AG04450 (cell line): ENCODE results near the gene HLA-DOB. TPM values are rescaled to one million over a fixed set of nuclear protein-coding genes. Genes with fewer than 3 reads are reported as not detected.
"Not testable (repeated sequence)": the region's sequence is repeated elsewhere in the genome, so short reads cannot be mapped to it uniquely, and the experiment has no call there.

Experiments used
- CTCF ChIA-PET: fragments of 300-600, 350-600 bp; formaldehyde crosslinking; extraction: SDS; loops from one replicate; lab custom pipeline; 2022; ENCODE audit warnings: antibody characterized with exemption, inconsistent platforms; lab: Charles Lee
- POLR2A ChIA-PET: fragments of 350-600 bp; formaldehyde crosslinking; extraction: SDS; loops from one replicate; lab custom pipeline; 2021; ENCODE audit warnings: antibody characterized with exemption, inconsistent platforms; lab: Yijun Ruan, JAX
- DNase-seq: peaks from one replicate; pipeline ENCODE4 v3.0.0-alpha.2; 2011; ENCODE audit warnings: low read depth, low spot score
- H3K27ac ChIP-seq: one replicate; pipeline ENCODE4 v1.5.1; 2012; ENCODE audit warnings: low read depth, low read length, control low read depth
- H3K27me3 ChIP-seq: one replicate; pipeline ENCODE4 v1.6.0; 2012; ENCODE audit warnings: low read length; ENCODE audit not compliant: control insufficient read depth, insufficient read depth
- H3K4me3 ChIP-seq: 2 replicates; pipeline ENCODE4 v1.5.1; 2011; ENCODE audit warnings: mild to moderate bottlenecking, low read depth, low read length, control low read depth
- H3K9me3 ChIP-seq: 2 replicates; pipeline ENCODE4 v1.5.1; 2012; ENCODE audit warnings: low read length; ENCODE audit not compliant: control insufficient read depth, insufficient read depth
- CTCF ChIP-seq: IDR thresholded peaks from 2 replicates; pipeline ENCODE4 v1.5.1; 2011; ENCODE audit warnings: low read depth, low read length, control low read depth, inconsistent platforms
- polyA plus RNA-seq: library from polyadenylated mRNA; depleted of rRNA; stranded (reverse); fragments of >200 nt; gene quantifications from 2 replicates; pipeline ENCODE4 v1.2.3, GENCODE V29; 2011

Gene HLA-DOB
- polyA plus RNA-seq, 1 experiment, result not detected

GRCh38 chr6:32807020-32807580 is 9.7 kb downstream of the HLA-DOB start:
- no peak for DNase-seq
- CTCF ChIA-PET, result interaction anchor here (0.7 to 1.3 kb wide), 2 partner anchors 10 to 61 kb away, joined by 3 to 4 read pairs; no protein-coding TSS in a partner anchor
- POLR2A ChIA-PET, result no interaction called here

GRCh38 chr6:32805404-32805803 is 11.4 kb downstream of the HLA-DOB start:
- CTCF ChIA-PET, result interaction anchor here (1.3 to 2.0 kb wide), 2 partner anchors 392 kb away, joined by 3 to 5 read pairs; no protein-coding TSS in a partner anchor
- DNase-seq, H3K9me3 ChIP-seq, POLR2A ChIA-PET, H3K27me3 ChIP-seq, H3K27ac ChIP-seq, H3K4me3 ChIP-seq: not testable (repeated sequence)

More at GRCh38 chr6:32807020-32807580, 9.7 kb downstream of the HLA-DOB start:
- H3K27me3 ChIP-seq, result peaks cover 2% of the 10 kb centered on the region
- no peak overlapping the region for H3K4me3 ChIP-seq
- TF ChIP-seq CTCF, result no peak
- H3K9me3 ChIP-seq, result no peaks in the 10 kb centered on the region
- H3K27ac ChIP-seq, result no peak overlapping the region

DNA sequence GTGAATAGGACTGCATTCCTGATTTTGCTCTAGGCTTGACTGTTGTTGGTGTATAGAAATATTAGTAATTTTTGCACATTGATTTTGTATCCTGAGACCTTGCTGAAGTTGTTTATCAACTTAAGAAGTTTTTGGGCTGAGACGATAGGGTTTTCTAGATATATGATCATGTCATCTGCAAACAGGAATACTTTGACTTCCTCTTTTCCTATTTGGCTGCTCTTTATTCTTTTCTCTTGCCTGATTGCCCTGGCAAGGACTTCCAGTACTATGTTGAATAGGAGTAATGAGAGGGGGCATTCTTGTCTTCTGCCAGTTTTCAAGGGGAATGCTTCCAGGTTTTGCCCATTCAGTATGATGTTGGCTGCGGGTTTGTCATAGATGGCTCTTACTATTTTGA is 13.4 kb downstream of the HLA-DOB start:
- Histone ChIP-seq H3K27me3 (peaks cover 3% of the 10 kb centered on the region), H3K27ac (no peak overlapping the region), H3K9me3 (peaks cover 4% of the 10 kb centered on the region; the same call in 1 of the 2 replicates), H3K4me3 (no peak overlapping the region)
- DNase-seq, result no peak
- ChIA-PET POLR2A (no interaction called here), CTCF (interaction anchor here (0.8 to 2.0 kb wide), 3 partner anchors 8 to 390 kb away, joined by 3 to 5 read pairs (median 4); no protein-coding TSS in a partner anchor)
- TF ChIP-seq CTCF, result no peak

DNA sequence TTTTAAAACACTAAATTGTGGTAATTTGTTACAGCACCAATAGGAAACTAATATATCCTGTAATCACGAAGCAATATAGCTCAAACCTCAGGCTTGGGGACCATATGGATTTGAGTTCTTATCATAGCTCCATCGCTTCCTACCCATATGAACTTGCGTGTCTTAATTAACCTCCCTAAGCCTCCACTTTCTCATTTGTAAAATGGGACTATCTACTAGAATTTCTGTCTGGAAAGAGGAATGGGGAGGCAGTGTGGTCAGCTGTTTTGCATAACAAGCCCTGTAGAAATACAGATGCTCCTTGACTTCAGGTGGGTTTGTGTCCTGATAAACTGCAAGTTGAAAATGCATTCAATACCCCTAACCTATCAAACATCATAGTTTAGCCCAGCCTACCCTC is 17.1 kb downstream of the HLA-DOB start:
- ChIA-PET CTCF (interaction anchor here (0.7 to 3.5 kb wide), 7 partner anchors 14 to 386 kb away, joined by 3 to 26 read pairs (median 6); partner anchors contain the start of gene TAP2), POLR2A (no interaction called here)
- Histone ChIP-seq H3K4me3 (no peak overlapping the region), H3K27ac (no peak overlapping the region), H3K9me3 (peaks cover 4% of the 10 kb centered on the region; the same call in 1 of the 2 replicates), H3K27me3 (peaks cover 9% of the 10 kb centered on the region)
- TF ChIP-seq CTCF, result no peak
- no peak for DNase-seq

- Histone ChIP-seq H3K27ac (no peak overlapping the region), H3K4me3 (no peak overlapping the region), H3K9me3 (peaks cover 4% of the 10 kb centered on the region; the same call in 1 of the 2 replicates), H3K27me3 (peaks cover 11% of the 10 kb centered on the region)
- CTCF ChIA-PET, result interaction anchor here (1.3 to 3.5 kb wide), 5 partner anchors 13 to 386 kb away, joined by 4 to 26 read pairs (median 7); partner anchors contain the start of gene TAP2
- DNase-seq, result no peak
- POLR2A ChIA-PET, result no interaction called here
- TF ChIP-seq CTCF, result no peak
These were observed 17.6 kb downstream of the HLA-DOB start for GRCh38 chr6:32799168-32799567.
